Activated CD8-positive, alpha-beta T cell treated with anti-CD3 and anti-CD28 coated beads for 36 hours (primary cell): ENCODE results near the gene HOXC5. TPM values are rescaled to one million over a fixed set of nuclear protein-coding genes. Genes with fewer than 3 reads are reported as not detected.

Experiments
- ATAC-seq: fragments of 200-7000 bp; cut with Tn5 transposase; one replicate; pipeline ENCODE4 v1.10.0; 2021; ENCODE audit warnings: mild to moderate bottlenecking, moderate library complexity
- CTCF ChIA-PET: fragments of 350-600 bp; sonication (Branson Sonifier 250); formaldehyde crosslinking; loops from one replicate; lab custom pipeline; 2021; ENCODE audit warnings: antibody characterized with exemption; lab: Charles Lee
- POLR2A ChIA-PET: fragments of 350-600 bp; sonication (Branson Sonifier 250); formaldehyde crosslinking; loops from one replicate; lab custom pipeline; 2021; ENCODE audit warnings: antibody characterized with exemption; lab: Charles Lee
- DNase-seq: peaks from one replicate; pipeline ENCODE4 v3.0.0-alpha.2; 2020
- H3K27ac Mint-ChIP-seq: one replicate; pipeline ENCODE4 v1.8.0; 2021; ENCODE audit warnings: mild to moderate bottlenecking, mixed read lengths
- H3K27me3 Mint-ChIP-seq: one replicate; pipeline ENCODE4 v1.8.0; 2021; ENCODE audit warnings: mixed read lengths
- H3K36me3 Mint-ChIP-seq: one replicate; pipeline ENCODE4 v1.8.0; 2021; ENCODE audit warnings: low read depth, mixed read lengths
- H3K4me1 Mint-ChIP-seq: one replicate; pipeline ENCODE4 v1.8.0; 2021; ENCODE audit warnings: low read depth, mixed read lengths
- H3K4me3 Mint-ChIP-seq: one replicate; pipeline ENCODE4 v1.8.0; 2021; ENCODE audit warnings: mild to moderate bottlenecking, moderate library complexity, mixed read lengths
- H3K9me3 Mint-ChIP-seq: one replicate; pipeline ENCODE4 v1.8.0; 2021; ENCODE audit warnings: mixed read lengths
- intact Hi-C: fragments of 100-400 bp; cut with micrococcal nuclease; formaldehyde crosslinking; loops from one replicate; pipeline ENCODE4 v1.10.0; 2022
- total RNA-seq, 2 experiments: library from RNA; stranded (reverse); gene quantifications; one replicate each; pipeline ENCODE4 v1.2.3, GENCODE V29; 2021
- TF ChIP-seq, protein P1 (sequence below): fragments of 200-600 bp; IDR thresholded peaks from one replicate; pipeline ENCODE4 v1.8.0; 2022; ENCODE audit warnings: antibody characterized with exemption, mild to moderate bottlenecking

Gene HOXC5
- total RNA-seq, 2 experiments from 2014 or later = not detected

DNA sequence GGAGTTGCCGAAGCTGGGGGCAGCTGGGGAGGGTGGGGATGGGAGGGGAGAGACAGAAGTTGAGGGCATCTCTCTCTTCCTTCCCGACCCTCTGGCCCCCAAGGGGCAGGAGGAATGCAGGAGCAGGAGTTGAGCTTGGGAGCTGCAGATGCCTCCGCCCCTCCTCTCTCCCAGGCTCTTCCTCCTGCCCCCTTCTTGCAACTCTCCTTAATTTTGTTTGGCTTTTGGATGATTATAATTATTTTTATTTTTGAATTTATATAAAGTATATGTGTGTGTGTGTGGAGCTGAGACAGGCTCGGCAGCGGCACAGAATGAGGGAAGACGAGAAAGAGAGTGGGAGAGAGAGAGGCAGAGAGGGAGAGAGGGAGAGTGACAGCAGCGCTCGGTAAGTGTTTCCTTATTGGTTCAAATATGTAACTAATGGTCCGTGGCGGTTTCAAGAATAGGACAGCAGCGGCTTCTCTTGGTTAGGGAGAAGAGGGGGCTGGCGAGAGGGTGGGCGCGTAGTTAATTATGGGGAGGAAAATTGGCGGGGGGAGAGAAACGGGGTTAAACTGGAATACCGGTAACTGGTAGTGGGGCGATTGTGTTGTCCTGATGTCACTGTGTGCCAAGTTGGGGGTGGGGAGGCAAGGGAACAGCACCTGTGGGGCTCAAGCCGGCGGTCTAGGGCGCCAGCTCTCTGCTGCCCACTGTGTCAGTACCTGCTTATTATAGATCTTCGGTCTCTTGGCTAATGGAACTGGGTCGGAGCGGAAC, 15.6 kb upstream of the HOXC5 start:
- H3K27ac Mint-ChIP-seq = no peak overlapping the region
- POLR2A ChIA-PET = interaction anchor here (0.6 to 2.0 kb wide), 2 partner anchors 9 to 202 kb away, joined by 3 to 6 read pairs; partner anchors contain the start of gene HOXC8
- CTCF ChIA-PET = interaction anchor here (0.8 to 3.5 kb wide), 15 partner anchors 8 to 199 kb away, joined by 3 to 23 read pairs (median 4); partner anchors contain the start of genes HOXC4, HOXC5, HOXC8 and SMUG1
- TF ChIP-seq, protein P1, sequence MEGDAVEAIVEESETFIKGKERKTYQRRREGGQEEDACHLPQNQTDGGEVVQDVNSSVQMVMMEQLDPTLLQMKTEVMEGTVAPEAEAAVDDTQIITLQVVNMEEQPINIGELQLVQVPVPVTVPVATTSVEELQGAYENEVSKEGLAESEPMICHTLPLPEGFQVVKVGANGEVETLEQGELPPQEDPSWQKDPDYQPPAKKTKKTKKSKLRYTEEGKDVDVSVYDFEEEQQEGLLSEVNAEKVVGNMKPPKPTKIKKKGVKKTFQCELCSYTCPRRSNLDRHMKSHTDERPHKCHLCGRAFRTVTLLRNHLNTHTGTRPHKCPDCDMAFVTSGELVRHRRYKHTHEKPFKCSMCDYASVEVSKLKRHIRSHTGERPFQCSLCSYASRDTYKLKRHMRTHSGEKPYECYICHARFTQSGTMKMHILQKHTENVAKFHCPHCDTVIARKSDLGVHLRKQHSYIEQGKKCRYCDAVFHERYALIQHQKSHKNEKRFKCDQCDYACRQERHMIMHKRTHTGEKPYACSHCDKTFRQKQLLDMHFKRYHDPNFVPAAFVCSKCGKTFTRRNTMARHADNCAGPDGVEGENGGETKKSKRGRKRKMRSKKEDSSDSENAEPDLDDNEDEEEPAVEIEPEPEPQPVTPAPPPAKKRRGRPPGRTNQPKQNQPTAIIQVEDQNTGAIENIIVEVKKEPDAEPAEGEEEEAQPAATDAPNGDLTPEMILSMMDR = no peak
- peaks cover 70% of the 10 kb centered on the region for H3K27me3 Mint-ChIP-seq
- H3K4me1 Mint-ChIP-seq = peaks cover 15% of the 10 kb centered on the region
- ATAC-seq (peak; percentile 38), DNase-seq (no peak)
- H3K36me3 Mint-ChIP-seq = no peaks in the 10 kb centered on the region
- H3K9me3 Mint-ChIP-seq = no peaks in the 10 kb centered on the region
- intact Hi-C loops = no loop called here
- H3K4me3 Mint-ChIP-seq = peak overlapping the region; percentile 76

- intact Hi-C loops = no loop called here
- ChIA-PET POLR2A (interaction anchor here (2.0 kb wide), 1 partner anchor 9 kb away, joined by 6 read pairs; the partner anchor contains the start of gene HOXC8), CTCF (interaction anchor here (0.8 to 3.5 kb wide), 14 partner anchors 9 to 198 kb away, joined by 3 to 23 read pairs (median 4); partner anchors contain the start of genes HOXC4, HOXC5, HOXC8 and SMUG1)
- ATAC-seq (peak; percentile 92), DNase-seq (peak; percentile 84)
- Mint-ChIP-seq H3K27me3 (peaks cover 67% of the 10 kb centered on the region), H3K4me3 (peak overlapping the region; percentile 76), H3K27ac (no peak overlapping the region), H3K4me1 (peaks cover 15% of the 10 kb centered on the region), H3K9me3 (no peaks in the 10 kb centered on the region), H3K36me3 (no peaks in the 10 kb centered on the region)
- TF ChIP-seq, protein P1 = no peak
Observed at GRCh38 chr12:54017878-54018467, 14.9 kb upstream of the HOXC5 start.

GRCh38 chr12:54018468-54018984, 14.3 kb upstream of the HOXC5 start:
- TF ChIP-seq, protein P1 = no peak
- POLR2A ChIA-PET = no interaction called here
- Mint-ChIP-seq H3K36me3 (no peaks in the 10 kb centered on the region), H3K27me3 (peaks cover 67% of the 10 kb centered on the region), H3K4me3 (peak overlapping the region; percentile 76), H3K4me1 (peaks cover 15% of the 10 kb centered on the region), H3K27ac (no peak overlapping the region), H3K9me3 (no peaks in the 10 kb centered on the region)
- intact Hi-C loops = no loop called here
- ATAC-seq = no peak
- CTCF ChIA-PET = interaction anchor here (1.4 to 3.5 kb wide), 2 partner anchors 13 to 189 kb away, joined by 3 to 23 read pairs; no protein-coding TSS in a partner anchor
- DNase-seq = no peak

GRCh38 chr12:54019091-54019811, 13.6 kb upstream of the HOXC5 start:
- ChIA-PET CTCF (interaction anchor here (1.4 to 1.5 kb wide), 2 partner anchors 14 to 190 kb away, joined by 3 read pairs; no protein-coding TSS in a partner anchor), POLR2A (no interaction called here)
- TF ChIP-seq, protein P1 = no peak
- ATAC-seq (no peak), DNase-seq (no peak)
- H3K4me1 Mint-ChIP-seq = peaks cover 15% of the 10 kb centered on the region
- H3K4me3 Mint-ChIP-seq = no peak overlapping the region
- no peaks in the 10 kb centered on the region for H3K9me3 Mint-ChIP-seq
- no peaks in the 10 kb centered on the region for H3K36me3 Mint-ChIP-seq
- peaks cover 66% of the 10 kb centered on the region for H3K27me3 Mint-ChIP-seq
- no peak overlapping the region for H3K27ac Mint-ChIP-seq
- intact Hi-C loops = no loop called here
